Lung (tissue), 12 donors: ENCODE measurements around the gene RAE1. TPM values are rescaled to one million over a fixed set of nuclear protein-coding genes. Genes with fewer than 3 reads are reported as not detected.
A peak's percentile ranks its signal among the peaks of the same experiment; 100 is the strongest.

Experiments used
- ATAC-seq: fragments of 200-7000 bp; cut with Tn5 transposase; one replicate; pipeline ENCODE4 v1.9.1; 2020; ENCODE audit warnings: moderate number of reproducible peaks; ENCODE audit not compliant: insufficient read depth, low FRiP score
- DNase-seq, 3 donors: peaks; one replicate each; pipeline ENCODE4 v3.0.0-alpha.2; 2013 to 2017
- H3K27ac ChIP-seq, 2 donors: one replicate each; pipeline ENCODE4 v1.5.1; 2013; ENCODE audit warnings: mild to moderate bottlenecking in 2 of 2, moderate library complexity in 2 of 2, control low read depth in 1 of 2, inconsistent platforms in 1 of 2, low read depth in 1 of 2, low read length in 1 of 2
- H3K27me3 ChIP-seq, 3 donors: one replicate each; pipeline ENCODE4 v1.5.1; 2013; ENCODE audit warnings: low read length in 2 of 3; ENCODE audit not compliant: control insufficient read depth in 3 of 3, insufficient read depth in 3 of 3
- H3K36me3 ChIP-seq, 4 donors: one replicate each; pipeline ENCODE4 v1.5.1; 2013; ENCODE audit warnings: low read length in 4 of 4, mild to moderate bottlenecking in 1 of 4, moderate library complexity in 1 of 4; ENCODE audit not compliant: control insufficient read depth in 4 of 4, insufficient read depth in 4 of 4
- H3K4me1 ChIP-seq, 5 donors: one replicate each; pipeline ENCODE4 v1.5.1; 2013; ENCODE audit warnings: low read length in 5 of 5, mild to moderate bottlenecking in 2 of 5, moderate library complexity in 1 of 5; ENCODE audit not compliant: control insufficient read depth in 5 of 5, insufficient read depth in 5 of 5
- H3K4me3 ChIP-seq: one replicate; pipeline ENCODE4 v1.5.1; 2013; ENCODE audit warnings: mild to moderate bottlenecking, control low read depth, moderate library complexity
- H3K9ac ChIP-seq, 2 donors: one replicate each; pipeline ENCODE4 v1.5.1; 2013; ENCODE audit warnings: low read length in 2 of 2, control low read depth in 1 of 2; ENCODE audit not compliant: insufficient read depth in 1 of 2
- H3K9me3 ChIP-seq, 4 donors: one replicate each; pipeline ENCODE4 v1.5.1; 2013; ENCODE audit warnings: low read length in 3 of 4, mild to moderate bottlenecking in 1 of 4, moderate library complexity in 1 of 4; ENCODE audit not compliant: control insufficient read depth in 4 of 4, insufficient read depth in 3 of 4
- WGBS, 2 donors: extraction: QIAGEN DNeasy Blood & Tissue Kit; methylation state at CpG; one replicate each; pipeline ENCODE4 v1.1.7; 2013; 5-methylcytosine and 5-hydroxymethylcytosine counted together
- polyA plus RNA-seq, 2 donors: library from polyadenylated mRNA; stranded (reverse); fragments of 200-250 nt; gene quantifications; one replicate each; pipeline ENCODE4 v1.2.1, GENCODE V29; 2013
- total RNA-seq, 2 donors: library from RNA; depleted of rRNA in 1 of 2; stranded (reverse); fragments of >200 nt in 1 of 2; gene quantifications; one replicate each; pipeline ENCODE4 v1.2.1, GENCODE V29; 2014 to 2021
- TF ChIP-seq, protein P1 (sequence below): IDR thresholded peaks from 2 replicates; pipeline ENCODE4 v1.5.1; 2012; ENCODE audit warnings: mild to moderate bottlenecking; ENCODE audit errors: control extremely low read depth, extremely low read depth
- donor health status: control.
- donor health status: control.
- donor health status: Bipolar disorder and iron deficiency.
- donor health status: healthy.
- donor health status: DM: yes; HTN: yes; CAD: no.

Gene RAE1
- total and polyA plus RNA-seq, 4 donors: 9.7 to 31.0 (median 20.7) TPM

DNA sequence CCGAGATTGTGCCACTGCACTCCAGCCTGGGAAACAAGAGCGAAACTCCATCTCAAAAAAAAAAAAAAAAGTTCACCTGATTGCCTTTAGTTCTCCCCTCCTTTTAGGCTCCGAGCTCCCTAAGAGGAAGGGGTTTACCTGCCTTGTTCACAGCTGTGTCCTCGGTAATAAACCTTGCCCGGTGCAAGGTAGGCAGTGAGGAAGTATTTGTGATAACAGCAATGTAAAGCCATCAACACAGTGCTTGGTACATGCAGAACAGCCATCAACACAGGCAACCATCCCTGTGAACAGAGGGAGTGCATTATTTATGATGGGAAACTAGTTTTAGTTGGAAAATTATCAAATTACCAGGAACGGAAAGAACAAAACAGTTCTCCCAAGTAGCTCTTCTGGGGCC lies 23.2 kb upstream of the RAE1 start:
- Histone ChIP-seq H3K4me3 (no peak overlapping the region), H3K9me3 (no peaks in the 10 kb centered on the region), H3K27ac (no peak overlapping the region), H3K27me3 (peaks cover 0 to 11% (median 8%) of the 10 kb centered on the region in 3 donors), H3K4me1 (peaks cover 0 to 2% (median 0%) of the 10 kb centered on the region in 5 donors), H3K9ac (no peak overlapping the region), H3K36me3 (no peaks in the 10 kb centered on the region)
- 78 to 81% methylated on average over 6 of the region's 6 CpGs for WGBS, 2 donors
- ATAC-seq (no peak), DNase-seq (no peak)
- TF ChIP-seq, protein P1, sequence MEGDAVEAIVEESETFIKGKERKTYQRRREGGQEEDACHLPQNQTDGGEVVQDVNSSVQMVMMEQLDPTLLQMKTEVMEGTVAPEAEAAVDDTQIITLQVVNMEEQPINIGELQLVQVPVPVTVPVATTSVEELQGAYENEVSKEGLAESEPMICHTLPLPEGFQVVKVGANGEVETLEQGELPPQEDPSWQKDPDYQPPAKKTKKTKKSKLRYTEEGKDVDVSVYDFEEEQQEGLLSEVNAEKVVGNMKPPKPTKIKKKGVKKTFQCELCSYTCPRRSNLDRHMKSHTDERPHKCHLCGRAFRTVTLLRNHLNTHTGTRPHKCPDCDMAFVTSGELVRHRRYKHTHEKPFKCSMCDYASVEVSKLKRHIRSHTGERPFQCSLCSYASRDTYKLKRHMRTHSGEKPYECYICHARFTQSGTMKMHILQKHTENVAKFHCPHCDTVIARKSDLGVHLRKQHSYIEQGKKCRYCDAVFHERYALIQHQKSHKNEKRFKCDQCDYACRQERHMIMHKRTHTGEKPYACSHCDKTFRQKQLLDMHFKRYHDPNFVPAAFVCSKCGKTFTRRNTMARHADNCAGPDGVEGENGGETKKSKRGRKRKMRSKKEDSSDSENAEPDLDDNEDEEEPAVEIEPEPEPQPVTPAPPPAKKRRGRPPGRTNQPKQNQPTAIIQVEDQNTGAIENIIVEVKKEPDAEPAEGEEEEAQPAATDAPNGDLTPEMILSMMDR: no peak

DNA sequence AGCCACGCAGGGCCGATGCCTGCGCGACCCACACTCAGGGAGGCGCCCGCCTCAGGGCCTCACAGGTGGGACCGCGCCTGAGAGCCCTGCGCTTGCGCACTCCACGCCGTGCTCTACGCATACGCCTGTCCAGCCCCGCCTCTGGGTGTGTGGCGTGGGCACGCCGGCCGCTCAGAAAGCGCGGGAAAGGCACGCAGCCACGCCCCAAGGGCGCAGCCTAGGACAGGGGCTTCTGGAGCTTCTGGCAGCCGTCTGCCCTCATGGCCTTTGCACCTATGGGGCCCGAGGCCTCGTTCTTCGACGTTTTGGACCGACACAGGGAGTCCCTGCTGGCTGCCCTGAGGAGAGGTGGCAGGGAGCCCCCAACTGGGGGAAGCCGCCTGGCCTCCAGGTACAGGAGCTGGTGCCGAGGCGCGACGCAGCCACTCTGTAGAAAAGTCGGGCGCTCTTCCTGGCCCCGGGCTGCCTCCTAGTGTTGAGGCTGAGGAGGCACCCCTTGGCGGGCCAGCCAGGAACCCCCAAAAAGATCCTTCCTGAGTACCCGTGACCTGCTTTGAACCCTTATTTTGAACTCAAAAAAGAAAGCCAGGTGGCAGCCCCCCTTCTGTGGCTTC lies 21.3 kb upstream of the RAE1 start, which contains the start of gene SPO11:
SPO11 (plus strand) TSS at position 196 of the 614 bp plus-strand sequence; CDS start at position 261, 65 bp downstream.
- Histone ChIP-seq H3K4me1 (peaks cover 0 to 2% (median 0%) of the 10 kb centered on the region in 5 donors), H3K4me3 (no peak within 1 kb of the TSS), H3K9me3 (no peaks in the 10 kb centered on the region), H3K36me3 (no peaks in the 10 kb centered on the region), H3K27me3 (peaks cover 0 to 14% (median 4%) of the 10 kb centered on the region in 3 donors), H3K27ac (no peak within 1 kb of the TSS), H3K9ac (no peak within 1 kb of the TSS)
- ATAC-seq (no peak), DNase-seq (no peak)
- WGBS, 2 donors: 62 to 72% methylated on average over 36 to 40 of the region's 40 CpGs
- TF ChIP-seq, protein P1: no peak

DNA sequence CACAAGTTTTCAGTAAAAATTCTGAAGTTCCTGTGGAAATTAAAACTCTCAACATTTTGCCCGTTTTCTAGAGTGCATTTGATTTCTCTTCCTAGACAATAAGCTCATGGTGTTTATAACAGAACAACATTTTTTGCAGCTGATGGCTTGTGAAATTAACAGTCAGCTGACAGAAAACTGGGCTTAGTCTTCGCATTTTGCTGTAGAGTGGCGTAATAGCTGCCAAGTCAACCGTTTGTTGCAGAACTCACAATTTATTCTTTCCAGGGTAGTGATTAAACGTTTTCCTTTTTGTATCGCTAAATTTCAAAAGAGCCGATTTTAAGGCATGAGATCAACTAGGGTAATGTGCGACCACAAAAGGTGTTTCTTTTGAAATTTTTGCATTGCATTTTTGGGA lies 20.1 kb upstream of the RAE1 start:
- H3K36me3 ChIP-seq: no peaks in the 10 kb centered on the region
- peaks cover 0 to 14% (median 4%) of the 10 kb centered on the region in 3 donors for H3K27me3 ChIP-seq
- DNase-seq: peak; percentile 41 to 89 (median 77)
- peaks cover 0 to 2% (median 0%) of the 10 kb centered on the region in 5 donors for H3K4me1 ChIP-seq
- no peak overlapping the region for H3K4me3 ChIP-seq
- ATAC-seq: no peak
- H3K27ac ChIP-seq: no peak overlapping the region
- 35 to 62% methylated on average over 8 of the region's 8 CpGs for WGBS, 2 donors
- no peaks in the 10 kb centered on the region for H3K9me3 ChIP-seq
- no peak overlapping the region for H3K9ac ChIP-seq
- TF ChIP-seq, protein P1: no peak
